Omental fat pad (tissue), 4 donors: ENCODE results near the gene TAF5L. TPM values are rescaled to one million over a fixed set of nuclear protein-coding genes. Genes with fewer than 3 reads are reported as not detected.

Source experiments
- ATAC-seq: fragments of 150-250 bp; one replicate; pipeline ENCODE4 v1.9.1; 2016; ENCODE audit warnings: mild to moderate bottlenecking, moderate library complexity; ENCODE audit not compliant: low FRiP score
- DNase-seq: peaks from one replicate; pipeline ENCODE4 v3.0.0-alpha.2; 2019; ENCODE audit warnings: low spot score
- total RNA-seq, 4 donors: library from RNA; depleted of rRNA; stranded (reverse); fragments of >200 nt; gene quantifications; one replicate each; pipeline ENCODE4 v1.1.0, GENCODE V29; 2016
- TF ChIP-seq, protein P1 (sequence below), 3 donors: fragments of 450-650 bp; IDR thresholded peaks; one replicate each; pipeline ENCODE4 v1.5.1; 2016 to 2017; ENCODE audit warnings: antibody characterized with exemption in 3 of 3, mild to moderate bottlenecking in 3 of 3, moderate library complexity in 2 of 3

TAF5L gene
- total RNA-seq, 4 donors from 2014 or later: 18.6 to 27.4 (median 20.5) TPM

DNA sequence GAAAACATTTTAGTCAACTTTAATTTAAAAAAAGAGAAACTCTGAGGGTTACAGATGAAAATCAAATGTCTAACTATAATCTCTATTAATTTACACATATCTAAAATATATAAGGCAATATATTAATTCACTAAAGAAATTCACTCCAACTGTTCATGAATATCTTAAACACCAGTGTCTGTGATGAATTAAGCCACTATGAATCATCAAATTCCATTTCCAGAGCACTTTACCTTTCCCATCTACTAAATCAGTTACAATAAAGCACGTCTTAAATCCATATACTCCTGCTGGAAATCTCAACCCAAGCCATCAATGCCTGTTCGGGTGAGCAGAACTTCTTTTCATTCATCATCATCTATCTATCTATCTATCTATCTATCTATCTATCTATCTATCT lies 4.3 kb downstream of the TAF5L start:
- TF ChIP-seq, protein P1, sequence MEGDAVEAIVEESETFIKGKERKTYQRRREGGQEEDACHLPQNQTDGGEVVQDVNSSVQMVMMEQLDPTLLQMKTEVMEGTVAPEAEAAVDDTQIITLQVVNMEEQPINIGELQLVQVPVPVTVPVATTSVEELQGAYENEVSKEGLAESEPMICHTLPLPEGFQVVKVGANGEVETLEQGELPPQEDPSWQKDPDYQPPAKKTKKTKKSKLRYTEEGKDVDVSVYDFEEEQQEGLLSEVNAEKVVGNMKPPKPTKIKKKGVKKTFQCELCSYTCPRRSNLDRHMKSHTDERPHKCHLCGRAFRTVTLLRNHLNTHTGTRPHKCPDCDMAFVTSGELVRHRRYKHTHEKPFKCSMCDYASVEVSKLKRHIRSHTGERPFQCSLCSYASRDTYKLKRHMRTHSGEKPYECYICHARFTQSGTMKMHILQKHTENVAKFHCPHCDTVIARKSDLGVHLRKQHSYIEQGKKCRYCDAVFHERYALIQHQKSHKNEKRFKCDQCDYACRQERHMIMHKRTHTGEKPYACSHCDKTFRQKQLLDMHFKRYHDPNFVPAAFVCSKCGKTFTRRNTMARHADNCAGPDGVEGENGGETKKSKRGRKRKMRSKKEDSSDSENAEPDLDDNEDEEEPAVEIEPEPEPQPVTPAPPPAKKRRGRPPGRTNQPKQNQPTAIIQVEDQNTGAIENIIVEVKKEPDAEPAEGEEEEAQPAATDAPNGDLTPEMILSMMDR (IDR thresholded peaks at IDR 0.05): no peak
- no peak for ATAC-seq
- DNase-seq: no peak

DNA sequence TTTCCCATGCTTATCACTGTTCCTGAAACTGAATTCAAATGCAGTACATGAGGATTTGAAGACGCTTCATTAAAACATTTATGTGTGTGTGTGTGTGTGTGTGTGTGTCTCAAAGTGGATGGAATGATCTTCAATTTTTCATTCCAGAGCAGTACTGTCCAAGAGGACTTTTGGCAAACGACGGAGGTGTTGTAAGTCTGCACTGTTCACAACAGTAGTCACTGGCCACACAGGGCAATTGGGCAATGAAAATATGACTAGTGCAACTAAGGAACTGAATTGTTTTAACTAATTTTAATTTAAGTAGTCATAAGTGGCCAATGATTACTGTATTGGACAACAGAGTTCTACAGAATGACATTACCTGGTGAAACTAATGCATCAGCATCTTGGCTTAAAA lies 5.0 kb downstream of the TAF5L start:
- TF ChIP-seq, protein P1 (IDR thresholded peaks at IDR 0.05): no peak
- ATAC-seq (no peak), DNase-seq (no peak)

DNA sequence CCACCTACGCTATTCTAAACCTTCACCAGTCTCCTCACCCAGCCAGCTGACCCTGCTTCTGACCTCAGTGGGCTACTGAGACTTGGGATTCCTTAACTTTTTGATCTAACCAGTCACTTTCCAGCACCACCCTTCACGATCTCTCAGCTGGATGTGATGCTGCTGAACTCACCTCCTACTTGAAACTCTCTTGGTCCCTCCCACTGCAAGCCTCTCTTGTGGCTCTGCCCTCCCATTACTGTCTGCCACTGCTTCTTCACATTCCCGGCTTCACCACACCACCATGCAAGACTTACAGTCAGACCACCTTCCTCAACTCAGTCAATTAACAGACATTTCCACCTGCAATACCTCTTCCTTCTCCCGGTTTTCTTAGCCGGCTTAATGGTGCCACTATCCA lies 6.3 kb downstream of the TAF5L start:
- TF ChIP-seq, protein P1 (IDR thresholded peaks at IDR 0.05): no peak
- ATAC-seq: no peak
- DNase-seq: no peak

DNA sequence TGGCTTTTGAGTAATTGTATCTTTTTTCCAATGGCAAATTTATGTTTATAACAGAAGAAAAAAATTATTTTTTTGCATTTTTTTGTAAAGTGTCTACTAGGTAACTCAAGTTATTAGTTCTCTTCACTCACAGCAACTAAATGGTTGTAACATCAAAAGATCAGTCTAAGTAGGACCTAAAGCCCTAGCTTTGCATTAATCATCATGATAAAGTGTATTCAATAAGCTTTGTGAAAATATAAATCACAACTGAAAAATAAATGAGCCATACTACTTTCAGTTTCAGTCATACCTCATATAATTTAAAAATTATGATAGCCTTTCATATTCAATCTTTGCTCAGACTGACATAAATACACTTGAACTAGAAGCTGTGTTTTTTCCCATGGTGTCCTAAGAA lies 6.9 kb downstream of the TAF5L start:
- no peak for ATAC-seq
- TF ChIP-seq, protein P1 (IDR thresholded peaks at IDR 0.05): no peak
- no peak for DNase-seq

DNA sequence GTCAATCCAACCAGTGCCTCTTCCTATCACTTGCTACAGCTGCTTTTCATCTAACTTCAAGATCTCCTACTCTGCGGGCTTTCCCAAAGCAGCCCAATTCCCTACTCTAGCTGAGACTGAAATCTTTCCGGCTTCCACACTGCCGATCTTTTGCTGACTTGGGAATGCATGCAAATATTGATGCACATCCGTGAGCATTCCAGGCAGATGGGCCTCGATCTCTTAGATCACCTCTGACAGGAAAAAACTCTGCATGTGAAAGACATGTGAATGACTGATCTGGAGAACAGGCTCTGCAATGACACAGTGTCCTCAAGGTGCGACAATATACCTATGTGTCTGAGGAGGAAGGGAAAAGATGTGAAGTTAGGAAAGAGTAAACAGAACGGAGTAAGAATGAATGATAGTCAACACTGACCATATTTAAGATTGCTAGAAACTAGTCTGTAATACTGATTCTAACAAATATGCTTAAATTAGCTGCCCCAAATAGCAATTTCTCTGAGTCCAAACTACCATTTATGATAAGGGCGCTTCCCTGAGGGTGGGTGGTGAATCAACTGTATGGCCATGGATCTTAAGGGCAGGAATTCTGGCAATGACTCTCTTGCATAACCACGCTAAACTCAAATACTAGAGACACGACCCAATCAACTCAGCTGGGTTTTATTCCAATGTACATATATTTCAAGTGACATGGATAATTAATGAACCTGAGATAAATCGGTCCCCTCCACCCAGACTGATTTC lies 8.4 kb downstream of the TAF5L start:
- ATAC-seq (no peak), DNase-seq (no peak)
- TF ChIP-seq, protein P1 (IDR thresholded peaks at IDR 0.05): no peak

DNA sequence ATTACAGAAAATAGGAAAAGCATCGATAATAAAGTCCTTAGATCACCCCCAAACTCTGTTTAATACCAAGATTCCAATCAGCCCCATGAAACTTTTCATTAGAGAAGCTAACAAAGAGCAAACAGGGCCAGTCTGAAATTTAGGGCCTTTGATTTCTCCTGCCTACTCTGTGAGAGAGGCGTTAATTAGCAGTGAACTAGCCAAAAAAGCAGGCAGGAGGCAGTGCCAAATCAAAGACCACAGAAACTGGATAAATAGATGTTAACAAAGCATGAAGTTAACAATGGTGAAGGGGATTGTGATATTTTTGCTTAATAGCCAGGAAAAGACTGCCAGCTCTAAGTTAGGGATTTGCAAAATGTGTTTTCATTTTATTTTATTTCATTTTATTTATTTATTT lies 11.2 kb downstream of the TAF5L start:
- ATAC-seq: no peak
- TF ChIP-seq, protein P1 (IDR thresholded peaks at IDR 0.05): no peak
- DNase-seq: no peak

DNA sequence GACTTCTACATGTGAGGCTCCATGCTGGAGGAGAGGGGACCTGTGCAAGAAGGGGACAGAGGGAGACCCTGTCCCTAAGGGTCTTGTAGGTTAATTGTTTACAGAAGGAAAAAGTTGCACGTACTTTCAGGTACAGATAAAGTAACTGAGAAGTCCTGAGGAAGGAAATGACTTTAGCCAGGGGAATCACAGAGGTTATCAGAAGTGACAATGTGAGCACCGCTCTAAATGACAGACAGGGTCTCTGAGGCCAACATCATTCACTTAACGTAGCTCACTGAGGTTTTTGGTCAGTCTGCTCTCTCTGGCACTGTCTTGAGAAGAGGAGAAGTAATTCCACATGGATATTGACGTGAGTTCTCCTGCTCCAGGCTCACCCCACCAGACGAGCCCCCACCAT lies 12.0 kb downstream of the TAF5L start:
- ATAC-seq (no peak), DNase-seq (no peak)
- TF ChIP-seq, protein P1 (IDR thresholded peaks at IDR 0.05): no peak
